Body of pancreas (tissue), 4 donors: ENCODE measurements around the gene NLRP1. TPM values are rescaled to one million over a fixed set of nuclear protein-coding genes. Genes with fewer than 3 reads are reported as not detected.

Experiments
- ATAC-seq: fragments of 150-250 bp; one replicate; pipeline ENCODE4 v1.9.1; 2016
- DNase-seq, 4 donors: peaks; one replicate each; pipeline ENCODE4 v3.0.0-alpha.2; 2019
- H3K27ac ChIP-seq, 4 donors: fragments of 200-600 bp; sonication (generic); 1 replicate in 3 of 4; 2 replicates in 1 of 4; pipeline versions ENCODE4 v1.5.1 to v1.6.1; 2016 to 2019; ENCODE audit warnings: mild to moderate bottlenecking in 1 of 4, mixed read lengths in 1 of 4, moderate library complexity in 1 of 4
- H3K27me3 ChIP-seq, 2 donors: fragments of 200-600 bp; sonication (generic); one replicate each; pipeline ENCODE4 v1.6.0; 2016; ENCODE audit warnings: mild to moderate bottlenecking in 1 of 2
- H3K36me3 ChIP-seq, 2 donors: fragments of 200-600 bp; sonication (generic); replicated peaks in 1 of 2; 2 replicates each; pipeline ENCODE4 v1.5.1; 2016; ENCODE audit warnings: low read depth in 2 of 2; ENCODE audit not compliant: insufficient read depth in 1 of 2
- H3K4me1 ChIP-seq: fragments of 200-600 bp; sonication (generic); one replicate; pipeline ENCODE4 v1.6.0; 2016
- H3K4me3 ChIP-seq, 2 donors: fragments of 200-600 bp; sonication (generic); 1 replicate in 1 of 2; 2 replicates in 1 of 2; pipeline ENCODE4 v1.5.1; 2016 to 2019
- H3K9me3 ChIP-seq, 3 donors: fragments of 200-600 bp; sonication (generic); 1 replicate in 2 of 3; 2 replicates in 1 of 3; pipeline ENCODE4 v1.5.1; 2016
- POLR2A ChIP-seq, 3 donors: fragments of 450-650 bp; IDR thresholded peaks; one replicate each; pipeline ENCODE4 v1.6.1; 2016; ENCODE audit warnings: antibody characterized with exemption in 3 of 3, mild to moderate bottlenecking in 2 of 3
- WGBS, 2 donors: methylation state at CpG; one replicate each; pipeline ENCODE4 v1.1.5; 2017; 5-methylcytosine and 5-hydroxymethylcytosine counted together
- intact Hi-C: fragments of 100-400 bp; cut with DNase I; formaldehyde crosslinking; loops from one replicate; pipeline ENCODE4 v1.15.1; 2023
- total RNA-seq, 2 donors: library from RNA; depleted of rRNA; stranded (reverse); fragments of >200 nt; gene quantifications; one replicate each; pipeline ENCODE4 v1.1.0, GENCODE V29; 2016
- TF ChIP-seq, protein P1 (sequence below), 7 experiments: fragments of 450-650 bp in 4 of 7; fragments of 200-600 bp in 3 of 7; sonication (generic) in 3 of 7; IDR thresholded peaks; one replicate each; pipeline ENCODE4 v1.5.1; 2016 to 2019; ENCODE audit warnings: antibody characterized with exemption in 7 of 7

The NLRP1 gene
- total RNA-seq, 2 donors from 2014 or later, result 8.9 to 14.3 TPM

DNA sequence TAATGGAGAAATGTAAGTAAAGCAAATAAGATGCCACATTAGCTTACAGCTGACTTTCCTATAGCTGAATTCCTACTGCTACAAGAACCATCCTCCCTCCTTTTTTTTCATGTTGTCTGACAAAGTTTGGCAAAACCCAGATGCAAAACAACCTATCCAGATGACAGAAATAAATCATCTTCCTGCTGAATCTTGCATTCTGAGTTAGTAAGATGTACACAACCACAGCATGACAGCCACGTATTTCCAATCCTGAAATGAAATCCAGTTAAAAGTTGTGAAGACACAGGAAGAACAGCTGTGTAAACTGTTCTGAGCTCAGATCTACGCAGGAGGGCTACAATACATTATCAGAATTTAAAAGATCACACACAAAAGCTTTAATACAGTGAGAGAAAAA lies 110.4 kb downstream of the NLRP1 start:
- ATAC-seq (no peak), DNase-seq (no peak)
- Histone ChIP-seq H3K27me3 (no peaks in the 10 kb centered on the region), H3K36me3 (peaks cover 2 to 34% of the 10 kb centered on the region in 2 donors), H3K4me1 (peaks cover 5% of the 10 kb centered on the region), H3K4me3 (no peak overlapping the region), H3K9me3 (no peaks in the 10 kb centered on the region), H3K27ac (no peak overlapping the region)
- intact Hi-C loops, result no loop called here
- 84 to 86% methylated on average over 2 of the region's 2 CpGs for WGBS, 2 donors
- TF ChIP-seq, protein P1, sequence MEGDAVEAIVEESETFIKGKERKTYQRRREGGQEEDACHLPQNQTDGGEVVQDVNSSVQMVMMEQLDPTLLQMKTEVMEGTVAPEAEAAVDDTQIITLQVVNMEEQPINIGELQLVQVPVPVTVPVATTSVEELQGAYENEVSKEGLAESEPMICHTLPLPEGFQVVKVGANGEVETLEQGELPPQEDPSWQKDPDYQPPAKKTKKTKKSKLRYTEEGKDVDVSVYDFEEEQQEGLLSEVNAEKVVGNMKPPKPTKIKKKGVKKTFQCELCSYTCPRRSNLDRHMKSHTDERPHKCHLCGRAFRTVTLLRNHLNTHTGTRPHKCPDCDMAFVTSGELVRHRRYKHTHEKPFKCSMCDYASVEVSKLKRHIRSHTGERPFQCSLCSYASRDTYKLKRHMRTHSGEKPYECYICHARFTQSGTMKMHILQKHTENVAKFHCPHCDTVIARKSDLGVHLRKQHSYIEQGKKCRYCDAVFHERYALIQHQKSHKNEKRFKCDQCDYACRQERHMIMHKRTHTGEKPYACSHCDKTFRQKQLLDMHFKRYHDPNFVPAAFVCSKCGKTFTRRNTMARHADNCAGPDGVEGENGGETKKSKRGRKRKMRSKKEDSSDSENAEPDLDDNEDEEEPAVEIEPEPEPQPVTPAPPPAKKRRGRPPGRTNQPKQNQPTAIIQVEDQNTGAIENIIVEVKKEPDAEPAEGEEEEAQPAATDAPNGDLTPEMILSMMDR (IDR thresholded peaks at IDR 0.05), result no peak
- TF ChIP-seq POLR2A (IDR thresholded peaks at IDR 0.05), result no peak

DNA sequence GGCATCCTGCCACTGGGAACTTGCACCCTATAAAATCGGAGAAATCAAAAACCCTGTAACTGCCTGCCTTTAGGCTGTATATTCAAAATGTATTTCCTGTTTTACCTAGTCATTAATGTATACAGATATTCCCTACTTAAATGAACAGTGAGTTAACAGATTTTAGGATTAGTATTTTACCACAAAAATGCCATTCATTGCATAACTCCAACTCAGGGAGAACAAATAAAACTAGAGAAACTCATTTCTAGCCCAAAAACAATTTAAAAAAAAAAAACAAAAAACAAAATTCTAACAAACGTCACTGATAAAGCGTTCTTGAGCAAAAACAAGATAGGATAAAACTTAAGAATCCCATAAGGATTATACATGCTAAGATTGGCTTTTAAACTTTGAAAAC lies 111.8 kb downstream of the NLRP1 start:
- intact Hi-C loops, result no loop called here
- DNase-seq (no peak), ATAC-seq (no peak)
- Histone ChIP-seq H3K36me3 (peaks cover 0 to 23% of the 10 kb centered on the region in 2 donors), H3K27me3 (no peaks in the 10 kb centered on the region), H3K27ac (no peak overlapping the region), H3K4me3 (no peak overlapping the region), H3K4me1 (peaks cover 11% of the 10 kb centered on the region), H3K9me3 (no peaks in the 10 kb centered on the region)
- WGBS, 2 donors, result 81 to 85% methylated on average over 3 of the region's 3 CpGs
- no peak for TF ChIP-seq POLR2A (IDR thresholded peaks at IDR 0.05)
- TF ChIP-seq, protein P1 (IDR thresholded peaks at IDR 0.05), result no peak

DNA sequence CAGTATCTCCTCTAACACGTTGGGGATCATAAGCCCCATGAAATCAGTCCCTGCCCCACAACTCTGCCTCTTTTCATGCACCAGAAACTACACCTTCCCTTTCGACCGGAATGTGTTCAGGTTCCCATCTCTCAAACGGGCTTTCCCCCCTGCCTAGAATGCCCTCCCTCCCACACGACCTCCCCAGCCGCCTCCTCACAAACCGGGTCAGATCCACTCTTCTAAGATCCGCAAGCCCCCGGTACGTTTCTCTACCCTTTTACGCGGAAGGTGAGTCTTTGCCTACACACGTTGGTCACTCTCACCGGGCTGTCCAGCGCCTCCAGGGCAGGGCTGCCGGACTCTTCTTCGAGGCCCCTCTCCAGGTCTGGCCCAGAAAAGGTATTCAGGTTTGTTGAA lies 116.2 kb downstream of the NLRP1 start:
- Histone ChIP-seq H3K36me3 (peaks cover 0 to 2% of the 10 kb centered on the region in 2 donors), H3K27ac (peak overlapping the region in 3 of 4 donors; percentile 43 to 84 (median 77)), H3K27me3 (no peaks in the 10 kb centered on the region), H3K4me3 (peak overlapping the region; percentile 57 to 99), H3K4me1 (peaks cover 24% of the 10 kb centered on the region), H3K9me3 (no peaks in the 10 kb centered on the region)
- intact Hi-C loops, result no loop called here
- ATAC-seq (no peak), DNase-seq (no peak)
- TF ChIP-seq, protein P1 (IDR thresholded peaks at IDR 0.05), result no peak
- TF ChIP-seq POLR2A (IDR thresholded peaks at IDR 0.05), result no peak
- WGBS, 2 donors, result 1% methylated on average over 17 of the region's 17 CpGs

DNA sequence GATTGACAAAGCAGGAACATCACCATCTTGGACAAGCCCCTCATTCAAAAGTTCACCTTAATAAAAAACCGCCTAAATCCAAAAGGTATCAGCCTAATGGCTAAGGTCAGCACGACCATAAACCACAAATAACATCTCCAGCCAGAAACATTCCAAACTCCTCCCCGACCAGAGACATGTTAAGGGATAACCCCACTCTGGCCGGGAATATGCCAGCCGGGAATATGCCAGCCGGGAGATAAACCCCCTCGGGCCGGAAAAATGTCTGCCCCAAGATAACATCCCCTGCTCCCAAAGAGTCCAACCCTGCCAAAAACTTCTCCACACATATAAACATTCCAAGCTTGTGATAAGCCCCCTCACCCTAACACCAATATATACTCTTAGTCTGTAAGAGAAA lies 116.9 kb downstream of the NLRP1 start:
- peaks cover 24% of the 10 kb centered on the region for H3K4me1 ChIP-seq
- H3K36me3 ChIP-seq, result no peaks in the 10 kb centered on the region
- TF ChIP-seq, protein P1 (IDR thresholded peaks at IDR 0.05), result no peak
- no peak for TF ChIP-seq POLR2A (IDR thresholded peaks at IDR 0.05)
- H3K27me3 ChIP-seq, result no peaks in the 10 kb centered on the region
- ATAC-seq (no peak), DNase-seq (no peak)
- no peak overlapping the region for H3K27ac ChIP-seq
- H3K4me3 ChIP-seq, result no peak overlapping the region
- intact Hi-C loops, result no loop called here
- H3K9me3 ChIP-seq, result no peaks in the 10 kb centered on the region
- WGBS, 2 donors, result 2 to 4% methylated on average over 8 of the region's 8 CpGs

DNA sequence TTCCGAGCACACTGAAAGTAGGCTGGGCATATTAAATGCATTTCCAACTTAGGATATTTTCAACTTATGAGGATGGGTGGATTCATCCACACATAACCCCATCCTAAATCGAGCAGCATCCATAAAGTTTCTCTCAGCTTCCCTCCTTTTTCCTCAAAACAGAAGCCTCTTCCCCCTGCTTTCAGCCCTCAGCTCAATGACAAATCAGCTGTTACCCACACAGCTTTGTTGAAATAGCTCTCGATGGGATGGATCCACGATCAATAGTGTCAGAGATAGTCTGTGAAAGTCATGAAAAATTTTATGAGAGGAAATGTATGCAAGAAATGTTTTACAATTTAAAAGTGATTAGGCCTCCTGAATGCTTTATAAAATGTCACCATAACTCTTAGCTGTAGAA lies 118.0 kb downstream of the NLRP1 start:
- Histone ChIP-seq H3K9me3 (no peaks in the 10 kb centered on the region), H3K27me3 (no peaks in the 10 kb centered on the region), H3K27ac (no peak overlapping the region), H3K36me3 (peaks cover 0 to 2% of the 10 kb centered on the region in 2 donors), H3K4me3 (no peak overlapping the region), H3K4me1 (peaks cover 24% of the 10 kb centered on the region)
- ATAC-seq (no peak), DNase-seq (no peak)
- WGBS, 2 donors, result 75 to 82% methylated on average over 4 of the region's 4 CpGs
- intact Hi-C loops, result no loop called here
- TF ChIP-seq, protein P1 (IDR thresholded peaks at IDR 0.05), result no peak
- TF ChIP-seq POLR2A (IDR thresholded peaks at IDR 0.05), result no peak
